Endometrial microvascular endothelial cells (primary cell): ENCODE results near the gene TAAR2. TPM values are rescaled to one million over a fixed set of nuclear protein-coding genes. Genes with fewer than 3 reads are reported as not detected.

Source experiments
- in situ Hi-C: cut with HindIII; loops from 2 replicates; pipeline ENCODE4 v1.10.0; 2017; ENCODE audit warnings: low sequenced_read_pairs, low pct_unique_long_range_greater_than_20kb; ENCODE audit errors: inconsistent ontology term
- total RNA-seq: library from RNA; depleted of rRNA; stranded (reverse); fragments of >200 nt; gene quantifications from one replicate; pipeline ENCODE4 v1.2.3, GENCODE V29; 2015; ENCODE audit errors: inconsistent ontology term

Gene TAAR2
- total RNA-seq, 1 donor from 2014 or later = not detected

GRCh38 chr6:132567566-132567965 lies 56.5 kb downstream of the TAAR2 start:
- in situ Hi-C loops = no loop called here

Other genes starting within 250 kb of the TAAR2 start
- gene MOXD1, start 222.8 kb downstream of the TAAR2 start, total RNA-seq = not detected
- 18.7 TPM for gene STX7, start 111.2 kb downstream of the TAAR2 start, total RNA-seq
- gene TAAR9, start 86.0 kb downstream of the TAAR2 start, total RNA-seq = not detected
- gene TAAR8, start 71.6 kb downstream of the TAAR2 start, total RNA-seq = not detected
- not detected for gene TAAR6, start 54.0 kb downstream of the TAAR2 start, total RNA-seq
- not detected for gene TAAR5, start 34.5 kb downstream of the TAAR2 start, total RNA-seq
- gene TAAR1, start 34.9 kb upstream of the TAAR2 start, total RNA-seq = not detected
- gene VNN1, start 89.8 kb upstream of the TAAR2 start, total RNA-seq = 0.09 TPM
- gene VNN2, start 133.6 kb upstream of the TAAR2 start, total RNA-seq = not detected
- 14.3 TPM for gene SLC18B1, start 174.4 kb upstream of the TAAR2 start, total RNA-seq
- 1,087 TPM for gene RPS12, start 190.3 kb upstream of the TAAR2 start, total RNA-seq